ENCODE measurements around the gene ZNF484.
"Not testable (repeated sequence)": the region's sequence is repeated elsewhere in the genome, so short reads cannot be mapped to it uniquely, and the experiment has no call there.

The ZNF484 gene

GRCh38 chr9:92877531-92878430 is at the start of gene ZNF484:
Gene ZNF484 (minus strand): TSS chr9:92878038. CDS start chr9:92875029, 3,009 bp downstream.
- no peak for TF ChIP-seq CTCF (conservative IDR thresholded peaks at IDR 0.05)
- TF ChIP-seq ZFX (IDR thresholded peaks at IDR 0.05), result peak; percentile 44; the same call in 1 of the 2 replicates
- peak within 1 kb of the TSS; percentile 65 for H3K27ac ChIP-seq

- no peak overlapping the region for H3K27ac ChIP-seq
- TF ChIP-seq ZFX (IDR thresholded peaks at IDR 0.05) (no peak), CTCF (conservative IDR thresholded peaks at IDR 0.05) (no peak)
Measured at GRCh38 chr9:92920437-92920836, 42.6 kb upstream of the ZNF484 start.

GRCh38 chr9:92917176-92917800 is 39.5 kb upstream of the ZNF484 start:
- TF ChIP-seq ZFX (IDR thresholded peaks at IDR 0.05) (no peak), CTCF (conservative IDR thresholded peaks at IDR 0.05) (no peak)
- H3K27ac ChIP-seq, result no peak overlapping the region

- 0 out of 2 replicates have a peak overlapping the region, but pooled peaks have one; percentile 0 for H3K27ac ChIP-seq
- TF ChIP-seq ZFX (IDR thresholded peaks at IDR 0.05) (no peak), CTCF (conservative IDR thresholded peaks at IDR 0.05) (no peak)
Measured at GRCh38 chr9:92911511-92912475, 34.0 kb upstream of the ZNF484 start.

GRCh38 chr9:92905137-92905536 is 27.3 kb upstream of the ZNF484 start:
- not testable (repeated sequence) for H3K27ac ChIP-seq

GRCh38 chr9:92897323-92897722 is 19.5 kb upstream of the ZNF484 start:
- TF ChIP-seq ZFX (IDR thresholded peaks at IDR 0.05) (no peak), CTCF (conservative IDR thresholded peaks at IDR 0.05) (no peak)

GRCh38 chr9:92895812-92896436 is 18.1 kb upstream of the ZNF484 start:
- no peak for TF ChIP-seq CTCF (conservative IDR thresholded peaks at IDR 0.05)
- no peak for TF ChIP-seq ZFX (IDR thresholded peaks at IDR 0.05)

More at GRCh38 chr9:92897323-92897722, 19.5 kb upstream of the ZNF484 start:
- H3K27ac ChIP-seq, result no peak overlapping the region

More at GRCh38 chr9:92895812-92896436, 18.1 kb upstream of the ZNF484 start:
- no peak overlapping the region for H3K27ac ChIP-seq

Measured in C4-2B (cell line).